ENCODE measurements around the gene CALCOCO1.

CALCOCO1 gene

DNA sequence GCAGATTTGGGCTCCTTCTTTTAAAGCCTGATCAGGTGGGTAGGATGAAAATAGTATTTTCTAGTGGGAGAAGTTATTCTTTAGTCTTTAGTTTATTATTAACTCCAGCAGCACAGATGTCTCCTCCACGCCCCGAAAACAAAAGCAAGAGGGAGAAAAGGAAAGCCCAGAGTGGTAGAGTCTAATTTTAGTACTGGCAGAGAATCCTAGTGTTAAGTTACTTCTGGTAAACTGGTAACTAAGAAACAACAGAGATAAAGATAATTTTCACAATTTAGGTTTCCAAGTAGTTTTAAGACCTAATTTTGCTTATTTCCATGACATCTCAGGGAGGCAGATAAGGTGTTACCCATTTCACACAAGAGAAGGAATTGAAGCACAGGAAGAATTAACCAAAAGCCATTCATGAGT, 67.7 kb downstream of the CALCOCO1 start:
- no peak for DNase-seq

DNA sequence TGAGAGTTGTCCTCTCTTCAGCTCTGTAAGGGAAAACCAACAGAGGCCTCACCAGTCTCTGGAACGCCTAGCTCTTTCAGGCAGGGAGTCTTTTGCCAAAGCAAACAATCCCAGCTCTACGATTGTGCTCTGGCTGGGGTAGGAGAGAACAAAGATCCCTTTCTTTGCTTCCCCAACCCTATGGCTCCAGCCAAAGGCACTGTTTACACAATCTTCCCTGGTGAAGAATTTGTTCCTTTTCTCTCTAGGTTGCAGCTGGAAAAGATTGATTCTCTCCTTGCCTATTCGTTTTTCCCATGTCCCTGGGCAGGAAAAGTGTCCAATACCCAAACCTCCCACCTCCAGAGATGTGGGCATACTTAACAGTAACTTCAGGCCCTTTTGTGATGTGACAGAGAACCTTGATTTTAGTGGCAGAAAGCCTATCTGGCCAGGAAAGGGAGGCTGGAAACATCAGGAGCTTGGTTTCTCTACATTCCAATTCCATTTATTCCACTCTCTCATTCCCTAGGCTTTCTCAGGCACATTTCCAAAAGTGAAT, 68.2 kb downstream of the CALCOCO1 start:
- no peak for DNase-seq
